SK-N-SH (cell line): ENCODE data around the gene BSN.

Experiments used
- EZH2phosphoT487 ChIP-seq: fragments of 200-600 bp; sonication (generic); IDR thresholded peaks from 2 replicates; pipeline ENCODE4 v1.6.1; 2017; ENCODE audit warnings: low read depth, mixed run types, mild to moderate bottlenecking, antibody characterized with exemption, moderate library complexity, borderline replicate concordance
- MXI1 ChIP-seq: IDR thresholded peaks from 2 replicates; pipeline ENCODE4 v1.6.1; 2012; ENCODE audit warnings: mild to moderate bottlenecking, low read depth, low read length, improper control_type of control experiment
- POLR2AphosphoS5 ChIP-seq: IDR thresholded peaks from 2 replicates; pipeline ENCODE4 v1.6.1; 2012; ENCODE audit warnings: low read depth, low read length
- TEAD4 ChIP-seq: IDR thresholded peaks from 2 replicates; pipeline ENCODE4 v1.4.0; 2012; ENCODE audit warnings: mild to moderate bottlenecking, borderline replicate concordance; ENCODE audit not compliant: insufficient read depth
- YY1 ChIP-seq: IDR thresholded peaks from 2 replicates; pipeline ENCODE4 v1.4.0; 2012; ENCODE audit warnings: low read depth, mild to moderate bottlenecking
- TF ChIP-seq, protein P1 (sequence below): fragments of 200-600 bp; sonication (generic); IDR thresholded peaks from 2 replicates; pipeline ENCODE4 v1.6.1; 2017; ENCODE audit warnings: antibody characterized with exemption, mild to moderate bottlenecking, moderate library complexity

DNA sequence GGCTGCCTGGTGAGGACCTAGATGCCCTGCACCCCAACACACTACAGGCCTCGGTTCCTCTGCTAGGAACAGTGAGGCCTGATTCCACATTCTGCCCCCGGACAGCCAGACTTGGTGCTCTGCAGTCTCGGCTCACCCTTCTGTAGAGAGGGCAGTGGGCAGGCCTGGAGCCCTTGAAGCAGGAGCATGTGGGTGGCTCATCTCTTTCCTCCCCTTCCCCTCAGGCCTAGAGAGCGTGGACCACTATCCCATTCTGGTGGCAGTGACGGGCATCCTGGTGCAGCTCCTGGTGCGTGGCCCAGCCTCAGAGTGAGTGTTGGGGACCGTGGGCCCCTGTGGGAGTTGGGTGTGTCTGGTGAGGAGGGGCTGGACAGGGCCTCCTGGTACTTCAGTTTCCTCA lies 161.9 kb downstream of the BSN start:
- TF ChIP-seq EZH2phosphoT487 (no peak), MXI1 (no peak), YY1 (no peak), TEAD4 (no peak), POLR2AphosphoS5 (no peak)
- TF ChIP-seq, protein P1, sequence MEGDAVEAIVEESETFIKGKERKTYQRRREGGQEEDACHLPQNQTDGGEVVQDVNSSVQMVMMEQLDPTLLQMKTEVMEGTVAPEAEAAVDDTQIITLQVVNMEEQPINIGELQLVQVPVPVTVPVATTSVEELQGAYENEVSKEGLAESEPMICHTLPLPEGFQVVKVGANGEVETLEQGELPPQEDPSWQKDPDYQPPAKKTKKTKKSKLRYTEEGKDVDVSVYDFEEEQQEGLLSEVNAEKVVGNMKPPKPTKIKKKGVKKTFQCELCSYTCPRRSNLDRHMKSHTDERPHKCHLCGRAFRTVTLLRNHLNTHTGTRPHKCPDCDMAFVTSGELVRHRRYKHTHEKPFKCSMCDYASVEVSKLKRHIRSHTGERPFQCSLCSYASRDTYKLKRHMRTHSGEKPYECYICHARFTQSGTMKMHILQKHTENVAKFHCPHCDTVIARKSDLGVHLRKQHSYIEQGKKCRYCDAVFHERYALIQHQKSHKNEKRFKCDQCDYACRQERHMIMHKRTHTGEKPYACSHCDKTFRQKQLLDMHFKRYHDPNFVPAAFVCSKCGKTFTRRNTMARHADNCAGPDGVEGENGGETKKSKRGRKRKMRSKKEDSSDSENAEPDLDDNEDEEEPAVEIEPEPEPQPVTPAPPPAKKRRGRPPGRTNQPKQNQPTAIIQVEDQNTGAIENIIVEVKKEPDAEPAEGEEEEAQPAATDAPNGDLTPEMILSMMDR = no peak
